ENCODE measurements around the gene CTNNA1.

CTNNA1 gene

GRCh38 chr5:138869763-138870500, 116.7 kb downstream of the CTNNA1 start:
- DNase-seq = peak; percentile 18

DNA sequence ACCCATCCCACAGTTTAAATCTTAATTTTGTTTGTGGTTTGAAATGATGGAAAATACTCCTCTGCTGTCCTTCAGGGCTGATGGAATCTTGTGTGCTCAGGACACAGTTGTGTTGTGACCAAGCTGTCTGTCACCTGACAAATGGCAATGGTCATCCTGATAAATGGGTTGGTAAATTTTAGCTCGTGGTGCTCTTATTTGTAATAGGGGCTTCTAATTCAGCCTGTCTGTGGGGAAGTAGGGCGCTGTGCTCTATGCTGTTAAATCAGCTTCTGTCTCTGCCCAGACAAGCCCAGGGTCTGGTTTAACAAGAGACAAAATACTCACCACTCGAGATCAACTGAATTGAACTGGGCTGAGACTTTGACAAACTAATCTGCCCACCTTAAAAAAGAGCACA, 117.4 kb downstream of the CTNNA1 start:
- no peak for DNase-seq

- DNase-seq = no peak
Observed at GRCh38 chr5:138872841-138873465, 119.7 kb downstream of the CTNNA1 start.

DNA sequence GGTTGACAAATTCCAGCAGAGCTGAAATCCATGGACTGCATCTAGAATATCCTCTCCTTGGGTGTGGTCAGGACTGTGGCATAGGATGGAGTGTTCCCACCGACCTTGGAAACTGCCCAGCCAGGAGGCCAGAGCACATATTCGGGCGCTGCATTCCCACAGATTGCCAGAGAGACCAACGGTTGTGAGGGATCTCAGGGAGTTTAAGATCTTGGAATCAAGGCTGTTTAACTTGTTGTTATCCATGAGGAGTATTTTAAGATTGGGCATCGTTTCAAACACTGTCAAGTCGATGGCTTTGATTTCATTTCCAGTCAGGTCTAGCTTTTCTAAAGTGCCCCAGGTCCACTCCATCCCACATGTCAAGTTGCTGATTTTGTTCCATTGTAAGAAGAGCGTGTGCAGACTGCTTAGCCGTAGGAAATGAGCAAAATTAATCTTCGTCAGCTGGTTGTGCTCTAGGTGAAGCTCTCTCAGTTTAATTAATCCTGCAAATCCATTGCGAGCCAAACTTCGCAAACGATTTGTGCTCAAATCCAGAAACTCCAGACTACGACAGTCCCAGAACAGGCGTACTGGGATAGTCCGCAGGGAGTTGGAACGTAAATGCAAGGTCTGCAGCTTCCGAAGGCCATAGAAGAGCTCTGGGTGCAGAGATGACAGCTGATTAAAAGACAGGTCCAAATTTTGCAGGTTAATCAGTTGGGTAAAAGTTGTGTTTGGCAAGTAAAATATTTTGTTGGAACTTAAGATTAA, 120.4 kb downstream of the CTNNA1 start:
- no peak for DNase-seq

DNA sequence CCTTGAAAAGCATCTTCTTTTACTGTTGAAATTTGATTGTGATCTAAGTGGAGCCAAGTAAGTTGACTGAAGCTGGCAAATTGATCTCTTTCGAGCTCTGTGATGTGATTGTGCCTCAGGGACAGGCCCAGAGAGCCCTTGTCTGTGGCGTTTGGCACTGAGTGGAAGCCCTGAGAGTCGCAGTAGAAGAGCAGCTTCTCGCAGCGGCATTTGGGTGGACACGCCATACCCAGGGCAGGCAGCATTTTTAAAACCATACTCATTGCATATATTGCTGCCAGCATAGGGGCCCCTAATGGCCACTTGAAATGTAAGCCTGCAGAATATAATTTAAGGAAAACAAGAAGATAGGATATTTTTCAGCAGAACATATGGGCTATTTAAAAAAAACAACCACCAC, 121.0 kb downstream of the CTNNA1 start:
- DNase-seq = no peak

GRCh38 chr5:138874771-138875551, 121.7 kb downstream of the CTNNA1 start, which contains the start of gene LRRTM2:
Gene LRRTM2 (minus strand): TSS chr5:138875335. CDS start chr5:138874911, 424 bp downstream.
- DNase-seq = no peak

- no peak for DNase-seq
Observed at GRCh38 chr5:138875552-138875875, 122.3 kb downstream of the CTNNA1 start.

DNA sequence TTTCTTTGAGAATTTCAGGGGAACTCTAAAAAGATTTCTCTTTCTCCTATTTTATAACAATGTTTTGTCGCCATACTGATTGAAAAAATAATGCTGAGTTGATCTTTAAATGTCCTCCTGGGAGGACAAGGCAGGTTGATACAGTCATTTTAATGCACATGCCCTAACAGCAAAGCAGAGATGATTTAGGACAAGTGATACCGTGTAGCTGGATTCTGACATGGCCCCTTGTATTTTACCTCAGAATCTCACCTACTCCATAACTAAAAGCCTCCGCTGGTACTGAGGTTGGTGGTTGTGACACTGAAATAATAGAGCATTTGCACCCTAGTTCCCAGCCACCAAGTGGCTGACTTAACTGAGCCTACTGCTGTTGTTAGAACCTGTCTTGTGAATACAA, 122.7 kb downstream of the CTNNA1 start:
- no peak for DNase-seq

DNA sequence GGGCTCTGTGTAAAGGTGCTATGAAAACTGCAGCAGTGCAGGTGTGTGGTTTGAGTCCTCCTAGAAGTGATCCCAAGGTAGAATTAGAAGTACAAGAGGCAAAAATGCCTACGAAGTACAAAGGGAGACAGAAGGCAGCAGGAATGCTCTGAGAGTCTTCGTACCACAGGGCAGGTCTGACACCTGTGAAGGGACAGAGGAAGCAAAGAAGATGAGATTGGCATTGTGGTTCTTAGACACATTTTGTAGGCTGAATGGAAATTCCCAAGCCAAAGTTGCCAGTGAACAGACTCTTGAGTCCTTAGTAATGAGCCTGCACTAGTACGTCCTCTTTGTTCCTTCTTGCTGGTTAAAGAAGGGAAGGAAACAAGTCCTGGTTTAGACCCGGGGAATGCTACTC, 123.6 kb downstream of the CTNNA1 start:
- no peak for DNase-seq

DNA sequence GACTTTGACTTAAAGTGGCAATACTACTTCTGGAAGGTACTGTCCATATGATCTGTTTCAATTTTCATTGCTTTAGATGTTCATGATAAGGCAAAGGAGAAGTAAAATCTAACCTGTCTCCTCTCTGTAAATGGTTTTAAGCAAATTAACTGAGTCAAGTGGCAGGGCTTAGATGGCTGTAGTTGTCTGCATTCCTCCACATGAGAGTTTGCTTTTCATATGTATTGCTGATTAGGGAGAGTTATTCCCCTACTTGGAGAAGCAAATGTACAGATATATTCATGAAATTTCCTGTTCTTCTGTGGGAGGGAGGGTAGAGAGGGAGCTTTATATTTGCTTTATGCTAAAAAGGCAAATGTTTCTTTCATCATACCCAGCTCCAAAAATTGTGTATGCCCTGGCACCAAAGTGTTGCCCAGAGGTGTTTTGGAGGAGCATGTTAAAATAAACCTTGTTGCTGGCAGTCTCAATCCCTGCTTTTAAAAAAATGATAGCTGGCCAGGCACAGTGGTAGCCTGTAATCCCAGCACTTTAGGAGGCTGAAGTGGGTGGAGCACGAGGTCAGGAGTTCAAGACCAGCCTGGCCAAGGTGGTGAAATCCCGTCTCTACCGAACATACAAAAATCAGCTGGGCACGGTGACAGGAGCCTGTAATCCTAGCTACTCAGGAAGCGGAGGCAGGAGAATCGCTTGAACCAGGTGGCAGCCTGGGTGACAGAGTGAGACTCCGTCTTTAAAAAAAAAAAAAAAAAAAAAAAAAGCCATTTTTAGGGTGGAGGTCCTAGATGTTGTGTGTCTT, 125.4 kb downstream of the CTNNA1 start:
- DNase-seq = no peak

GRCh38 chr5:138883211-138883610, 130.0 kb downstream of the CTNNA1 start:
- no peak for DNase-seq

DNA sequence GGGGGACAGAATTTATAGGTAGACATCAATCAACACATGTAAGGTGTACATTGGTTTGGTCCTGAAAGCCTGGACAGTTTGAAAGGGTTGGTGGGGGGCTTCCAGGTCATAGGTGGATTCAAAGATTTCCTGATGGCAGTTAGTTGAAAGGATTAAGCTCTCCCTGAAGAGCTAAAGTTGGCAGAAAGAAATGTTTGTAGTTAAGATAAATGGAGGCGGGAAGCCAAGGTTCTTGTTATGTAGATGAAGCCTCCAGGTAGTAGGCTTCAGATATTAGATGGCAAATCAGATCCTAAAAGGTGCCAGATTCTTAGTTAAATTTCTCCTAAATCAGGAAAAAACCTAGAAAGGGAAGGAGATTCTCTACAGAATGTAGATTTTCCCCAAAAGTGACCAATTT, 130.9 kb downstream of the CTNNA1 start:
- no peak for DNase-seq

DNA sequence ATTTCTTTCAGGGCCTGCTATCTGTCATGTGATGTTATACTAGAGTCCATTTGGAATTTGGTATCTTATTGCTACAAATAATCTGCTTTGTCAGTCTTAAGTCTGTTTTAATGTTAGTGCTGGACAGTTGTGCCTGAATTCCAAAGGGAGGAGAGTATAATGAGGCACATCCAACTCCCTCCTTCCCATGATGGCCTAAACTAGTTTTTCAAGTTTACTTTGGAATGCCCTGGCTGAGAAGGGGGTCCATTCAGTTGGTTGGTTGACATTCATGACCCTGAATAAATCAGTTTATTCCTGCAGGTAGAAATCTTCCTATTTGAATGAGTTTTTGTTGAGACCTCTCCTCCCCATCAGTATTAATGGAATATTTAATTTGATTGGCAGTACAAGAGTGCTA, 131.3 kb downstream of the CTNNA1 start:
- no peak for DNase-seq

DNA sequence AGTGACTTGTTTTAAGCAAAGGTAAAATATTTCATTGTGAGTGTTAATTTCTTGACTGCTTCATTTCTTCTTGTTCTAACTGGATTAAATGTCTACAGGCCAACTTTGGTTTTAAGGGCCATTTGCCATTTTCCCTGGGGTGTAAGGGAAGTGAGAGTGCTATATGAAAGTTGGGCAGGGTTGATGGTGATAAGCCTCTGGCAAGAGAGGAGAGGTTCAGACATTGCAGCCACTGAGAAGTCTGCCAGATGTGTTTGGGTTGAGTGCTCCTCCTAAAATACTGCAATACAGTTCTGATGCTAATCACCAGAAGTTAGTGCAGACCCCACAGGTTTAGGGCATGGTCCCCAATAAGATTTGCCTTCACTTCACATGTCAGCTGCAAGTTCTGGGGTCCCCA, 136.8 kb downstream of the CTNNA1 start:
- DNase-seq = no peak

DNA sequence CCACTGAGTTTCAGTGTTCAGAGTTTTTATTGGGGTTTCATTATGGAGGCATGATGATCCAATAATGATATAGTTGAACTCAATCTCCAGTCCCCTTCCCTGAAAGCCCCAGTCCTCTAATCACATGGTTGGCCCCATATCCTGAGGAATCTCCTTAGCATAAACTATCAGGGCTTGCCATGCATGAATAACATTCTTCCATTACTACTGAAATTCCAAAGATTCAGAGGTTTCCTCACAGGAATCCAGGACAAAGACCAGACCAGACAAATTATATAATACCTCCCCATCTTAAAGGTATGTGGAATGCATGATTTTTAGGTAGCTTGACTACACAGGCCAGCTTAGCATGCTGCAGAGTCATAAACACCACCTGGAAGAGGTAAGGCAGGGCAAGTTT, 137.4 kb downstream of the CTNNA1 start:
- no peak for DNase-seq

GRCh38 chr5:138895918-138896317, 142.7 kb downstream of the CTNNA1 start:
- DNase-seq = no peak

DNA sequence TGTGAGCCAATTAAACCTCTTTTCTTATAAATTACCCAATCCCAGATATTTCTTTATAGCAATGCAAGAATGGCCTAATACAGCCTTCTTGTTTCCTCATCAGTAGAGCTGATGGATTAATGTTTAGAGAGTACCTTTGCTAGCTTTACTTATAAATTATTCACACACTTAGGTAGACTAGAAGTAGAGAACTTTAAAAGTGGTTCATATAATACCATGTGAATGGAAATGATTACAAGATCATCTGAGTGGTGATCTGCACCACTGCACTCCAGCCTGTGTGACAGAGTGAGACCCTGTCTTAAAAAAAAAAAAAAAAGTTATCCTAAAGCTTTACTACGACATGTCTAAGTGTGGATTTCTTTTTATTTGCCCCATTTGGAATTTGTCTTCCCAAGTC, 145.1 kb downstream of the CTNNA1 start:
- no peak for DNase-seq

DNA sequence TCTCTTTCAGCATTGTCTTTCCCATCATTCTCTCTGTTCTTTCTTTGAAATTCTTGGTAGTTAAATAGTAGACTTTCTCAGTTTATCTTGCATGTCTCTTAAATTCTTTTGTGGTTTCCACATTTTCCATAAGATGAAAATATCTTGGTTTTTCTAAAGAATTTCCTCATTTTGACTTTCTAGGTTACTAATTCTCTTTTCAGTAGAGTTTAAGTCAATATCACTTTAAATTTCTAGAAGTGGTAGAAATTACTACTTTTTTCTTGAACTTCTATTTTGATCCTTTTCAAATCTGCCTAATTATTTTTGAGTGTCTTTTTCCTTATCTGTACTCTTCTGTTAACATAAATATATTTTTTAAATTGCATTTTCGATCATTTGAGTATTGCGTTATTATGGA, 145.5 kb downstream of the CTNNA1 start:
- DNase-seq = no peak

GRCh38 chr5:138900281-138900965, 147.2 kb downstream of the CTNNA1 start:
- peak; percentile 40 for DNase-seq

DNA sequence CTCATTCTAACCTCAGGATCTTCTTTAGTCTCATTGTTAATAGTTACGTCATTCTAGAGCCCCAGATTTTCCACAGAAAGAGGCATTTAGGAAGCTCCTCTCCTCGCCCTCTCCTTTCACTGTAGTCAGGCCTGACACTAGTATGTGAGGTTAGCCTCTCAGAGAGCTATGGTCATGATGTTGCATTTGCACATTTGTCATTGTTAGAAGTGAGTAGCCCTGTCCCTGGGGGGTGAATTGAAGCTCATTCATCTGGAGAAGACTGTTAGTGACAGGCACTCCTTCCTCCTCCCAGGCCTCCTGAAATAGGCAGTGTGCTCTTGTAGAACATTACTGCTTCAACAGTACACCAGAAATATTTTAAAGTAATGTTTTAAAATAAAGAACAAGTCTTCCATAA, 148.5 kb downstream of the CTNNA1 start:
- DNase-seq = no peak

DNA sequence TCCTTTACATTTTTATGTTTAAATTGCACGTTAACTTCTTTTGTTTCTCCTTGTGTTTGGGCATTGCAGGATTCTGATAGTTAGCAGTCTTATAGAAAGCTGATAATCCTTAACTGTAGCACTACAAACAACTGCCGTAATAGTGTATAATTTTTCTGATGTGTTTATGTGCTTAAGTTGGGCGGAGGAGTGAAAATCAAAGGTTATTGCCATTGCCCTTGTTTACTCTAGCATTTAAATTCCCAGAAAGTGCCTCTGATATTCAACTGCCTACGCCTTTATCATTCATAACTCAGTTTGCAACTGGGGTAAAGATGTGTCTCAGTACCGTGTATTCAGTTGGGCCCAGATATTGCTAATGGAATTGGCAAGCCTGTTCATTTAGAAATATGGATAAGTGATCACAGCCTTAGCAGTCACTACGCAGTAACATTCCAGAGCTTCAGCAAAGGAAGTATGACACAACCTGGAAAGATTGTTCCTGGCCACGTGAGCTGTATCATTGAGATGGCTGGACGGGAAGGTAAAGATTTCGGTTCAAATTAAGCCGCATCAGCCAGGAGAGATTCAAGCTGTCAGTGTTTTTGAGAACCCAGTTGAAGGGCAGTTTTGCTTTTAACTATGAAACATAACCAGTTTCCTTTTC, 150.0 kb downstream of the CTNNA1 start:
- DNase-seq = no peak

All from stimulated activated CD4-positive, alpha-beta T cell treated with anti-CD3 and anti-CD28 coated beads, Interleukin-15, amount 100 ng/mL, for 24 hours (primary cell).